ENCODE data around the gene GARNL3.

GARNL3 gene

GRCh38 chr9:127370147-127370579 is 105.6 kb downstream of the GARNL3 start:
- TF ChIP-seq FOXP2 (optimal IDR thresholded peaks at IDR 0.05; ENCODE audit: borderline replicate concordance, extremely low read depth, extremely low read length, insufficient read depth) (no peak), POLR2AphosphoS5 (IDR thresholded peaks at IDR 0.05; ENCODE audit: low read depth, low read length) (no peak), TAF1 (IDR thresholded peaks at IDR 0.05; ENCODE audit: borderline replicate concordance, insufficient read depth, low read length) (no peak), SIN3A (IDR thresholded peaks at IDR 0.05; ENCODE audit: borderline replicate concordance, insufficient read depth, low read length) (no peak)
- TF ChIP-seq, protein P1, sequence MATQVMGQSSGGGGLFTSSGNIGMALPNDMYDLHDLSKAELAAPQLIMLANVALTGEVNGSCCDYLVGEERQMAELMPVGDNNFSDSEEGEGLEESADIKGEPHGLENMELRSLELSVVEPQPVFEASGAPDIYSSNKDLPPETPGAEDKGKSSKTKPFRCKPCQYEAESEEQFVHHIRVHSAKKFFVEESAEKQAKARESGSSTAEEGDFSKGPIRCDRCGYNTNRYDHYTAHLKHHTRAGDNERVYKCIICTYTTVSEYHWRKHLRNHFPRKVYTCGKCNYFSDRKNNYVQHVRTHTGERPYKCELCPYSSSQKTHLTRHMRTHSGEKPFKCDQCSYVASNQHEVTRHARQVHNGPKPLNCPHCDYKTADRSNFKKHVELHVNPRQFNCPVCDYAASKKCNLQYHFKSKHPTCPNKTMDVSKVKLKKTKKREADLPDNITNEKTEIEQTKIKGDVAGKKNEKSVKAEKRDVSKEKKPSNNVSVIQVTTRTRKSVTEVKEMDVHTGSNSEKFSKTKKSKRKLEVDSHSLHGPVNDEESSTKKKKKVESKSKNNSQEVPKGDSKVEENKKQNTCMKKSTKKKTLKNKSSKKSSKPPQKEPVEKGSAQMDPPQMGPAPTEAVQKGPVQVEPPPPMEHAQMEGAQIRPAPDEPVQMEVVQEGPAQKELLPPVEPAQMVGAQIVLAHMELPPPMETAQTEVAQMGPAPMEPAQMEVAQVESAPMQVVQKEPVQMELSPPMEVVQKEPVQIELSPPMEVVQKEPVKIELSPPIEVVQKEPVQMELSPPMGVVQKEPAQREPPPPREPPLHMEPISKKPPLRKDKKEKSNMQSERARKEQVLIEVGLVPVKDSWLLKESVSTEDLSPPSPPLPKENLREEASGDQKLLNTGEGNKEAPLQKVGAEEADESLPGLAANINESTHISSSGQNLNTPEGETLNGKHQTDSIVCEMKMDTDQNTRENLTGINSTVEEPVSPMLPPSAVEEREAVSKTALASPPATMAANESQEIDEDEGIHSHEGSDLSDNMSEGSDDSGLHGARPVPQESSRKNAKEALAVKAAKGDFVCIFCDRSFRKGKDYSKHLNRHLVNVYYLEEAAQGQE (IDR thresholded peaks at IDR 0.05; ENCODE audit: insufficient read depth in 1 of 2, low read depth in 2 of 2, low read length in 2 of 2) = no peak

DNA sequence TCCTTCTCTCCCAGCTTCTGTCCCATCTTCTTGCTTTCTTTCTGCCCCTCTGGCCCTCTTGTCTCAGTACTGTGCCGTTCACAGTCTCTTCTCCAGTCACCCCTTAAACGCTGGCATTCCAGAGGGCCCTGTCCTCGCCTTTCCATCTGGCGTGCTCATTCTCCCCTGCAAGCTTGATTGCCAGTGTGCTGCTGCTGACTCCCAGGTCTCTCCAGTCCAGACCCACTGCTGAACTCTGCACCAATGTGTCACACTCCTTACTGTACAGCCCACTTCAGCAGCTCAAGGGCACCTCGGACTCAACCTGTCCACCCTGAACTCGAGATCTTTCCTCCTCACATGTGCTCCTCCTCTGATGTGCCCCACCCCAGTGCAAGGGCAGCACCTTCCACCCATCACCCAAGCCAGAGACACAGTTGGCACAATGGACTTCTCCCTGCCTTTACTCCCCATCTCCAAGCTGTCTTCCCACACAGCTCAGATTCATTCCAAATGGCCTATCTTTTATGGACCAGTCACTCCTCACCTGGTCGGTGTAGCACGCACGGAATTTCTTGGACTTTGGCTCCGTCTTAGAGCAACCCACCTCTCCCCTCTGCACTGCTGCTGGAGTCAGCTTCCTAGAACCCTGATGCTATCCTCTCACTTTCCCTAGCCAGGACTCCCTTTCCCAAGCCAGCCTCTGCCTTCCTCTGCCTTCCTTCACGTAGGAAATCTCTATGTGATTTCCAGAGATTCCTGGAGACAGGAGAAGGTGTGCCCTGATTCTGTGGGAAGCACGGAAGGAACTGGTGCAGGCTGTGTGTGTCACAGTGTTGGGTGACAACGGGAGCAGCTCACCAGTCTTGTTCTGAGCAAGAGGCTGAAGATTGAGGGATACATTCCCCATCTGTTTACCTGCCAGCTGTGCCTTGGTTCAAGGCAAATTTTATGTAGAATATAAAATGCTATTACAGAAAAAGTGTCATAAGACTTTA is 106.4 kb downstream of the GARNL3 start:
- no peak for TF ChIP-seq FOXP2 (optimal IDR thresholded peaks at IDR 0.05; ENCODE audit: borderline replicate concordance, extremely low read depth, extremely low read length, insufficient read depth)
- TF ChIP-seq, protein P1 (IDR thresholded peaks at IDR 0.05; ENCODE audit: insufficient read depth in 1 of 2, low read depth in 2 of 2, low read length in 2 of 2) = no peak
- TF ChIP-seq TAF1 (IDR thresholded peaks at IDR 0.05; ENCODE audit: borderline replicate concordance, insufficient read depth, low read length) = no peak

- TF ChIP-seq, protein P1 (IDR thresholded peaks at IDR 0.05; ENCODE audit: insufficient read depth in 1 of 2, low read depth in 2 of 2, low read length in 2 of 2) = no peak
- TF ChIP-seq SIN3A (IDR thresholded peaks at IDR 0.05; ENCODE audit: borderline replicate concordance, insufficient read depth, low read length) (no peak), POLR2AphosphoS5 (IDR thresholded peaks at IDR 0.05; ENCODE audit: low read depth, low read length) (no peak), TAF1 (IDR thresholded peaks at IDR 0.05; ENCODE audit: borderline replicate concordance, insufficient read depth, low read length) (no peak), FOXP2 (optimal IDR thresholded peaks at IDR 0.05; ENCODE audit: borderline replicate concordance, extremely low read depth, extremely low read length, insufficient read depth) (no peak)
Observed at GRCh38 chr9:127380479-127380878, 115.9 kb downstream of the GARNL3 start.

GRCh38 chr9:127382541-127382940 is 118.0 kb downstream of the GARNL3 start:
- TF ChIP-seq POLR2AphosphoS5 (IDR thresholded peaks at IDR 0.05; ENCODE audit: low read depth, low read length) (no peak), TAF1 (IDR thresholded peaks at IDR 0.05; ENCODE audit: borderline replicate concordance, insufficient read depth, low read length) (no peak), SIN3A (IDR thresholded peaks at IDR 0.05; ENCODE audit: borderline replicate concordance, insufficient read depth, low read length) (no peak), FOXP2 (optimal IDR thresholded peaks at IDR 0.05; ENCODE audit: borderline replicate concordance, extremely low read depth, extremely low read length, insufficient read depth) (no peak)
- TF ChIP-seq, protein P1 (IDR thresholded peaks at IDR 0.05; ENCODE audit: insufficient read depth in 1 of 2, low read depth in 2 of 2, low read length in 2 of 2) = no peak

All from PFSK-1 (cell line).